ENCODE results near the gene GNB4. TPM values are rescaled to one million over a fixed set of nuclear protein-coding genes. Genes with fewer than 3 reads are reported as not detected.

The GNB4 gene
- total and polyA plus RNA-seq, 9 of the 15 experiments (the other 6 are each of a cell fraction or from before 2014, with no cell fraction given), result 6.8 to 36.7 (median 21.4) TPM

GRCh38 chr3:179452872-179453271 is 1.6 kb upstream of the GNB4 start (continued):
- TF ChIP-seq SIN3A (IDR thresholded peaks at IDR 0.05; ENCODE audit: borderline replicate concordance in 2 of 2, control insufficient read depth in 1 of 2, low read depth in 2 of 2, low read length in 2 of 2), result no peak
- TF ChIP-seq SLC30A9 (CRISPR knock-in tag; IDR thresholded peaks at IDR 0.05), result no peak
- TF ChIP-seq MAFK (IDR thresholded peaks at IDR 0.05; ENCODE audit: low read length), result no peak
- no peak for TF ChIP-seq ZBTB2 (IDR thresholded peaks at IDR 0.05)
- TF ChIP-seq ZNF41 (CRISPR knock-in tag; conservative IDR thresholded peaks at IDR 0.05), result no peak
- 0 out of 4 replicates have a peak, but pooled peaks of 1 of the 2 experiments have one; percentile 7 for TF ChIP-seq RCOR1 (IDR thresholded peaks at IDR 0.05; ENCODE audit: borderline replicate concordance in 1 of 2, low read depth in 2 of 2, low read length in 2 of 2)
- TF ChIP-seq SMARCA5 (IDR thresholded peaks at IDR 0.05), result peak; percentile 77; the same call in 1 of the 2 replicates
- peak; percentile 62 to 86; a peak in 3 of 4 replicates for TF ChIP-seq KDM1A (IDR thresholded peaks at IDR 0.05)
- TF ChIP-seq NFIC (IDR thresholded peaks at IDR 0.05), result peak; percentile 32; the same call in 1 of the 2 replicates
- TF ChIP-seq ADNP (tag; IDR thresholded peaks at IDR 0.05), result peak; percentile 76
- TF ChIP-seq POLR2AphosphoS2 (IDR thresholded peaks at IDR 0.05; ENCODE audit: low read length), result no peak
- TF ChIP-seq MCM7 (IDR thresholded peaks at IDR 0.05), result no peak
- no peak for TF ChIP-seq ATF4 (CRISPR knock-in tag; IDR thresholded peaks at IDR 0.05)
- TF ChIP-seq MTA1 (IDR thresholded peaks at IDR 0.05; ENCODE audit: borderline replicate concordance), result 0 out of 2 replicates have a peak, but pooled peaks have one; percentile 14

Data from K562 (cell line).